Parathyroid adenoma (tissue), 2 donors: ENCODE data around the gene MBL2.

Source experiments
- H2AFZ ChIP-seq: fragments of 300-600 bp; sonication (generic); one replicate; pipeline ENCODE4 v1.7.0; 2017; ENCODE audit warnings: antibody characterized with exemption, mild to moderate bottlenecking
- H3K27ac ChIP-seq: fragments of 300-600 bp; sonication (generic); one replicate; pipeline ENCODE4 v1.7.0; 2017
- H3K27me3 ChIP-seq: fragments of 300-600 bp; sonication (generic); one replicate; pipeline ENCODE4 v1.7.0; 2017; ENCODE audit warnings: low read length; ENCODE audit not compliant: control insufficient read depth, insufficient read depth
- H3K36me3 ChIP-seq: fragments of 300-600 bp; sonication (generic); one replicate; pipeline ENCODE4 v1.7.0; 2017; ENCODE audit warnings: low read length; ENCODE audit not compliant: control insufficient read depth, insufficient read depth
- H3K4me1 ChIP-seq: fragments of 300-600 bp; sonication (generic); one replicate; pipeline ENCODE4 v1.7.0; 2017; ENCODE audit warnings: control low read depth
- H3K4me2 ChIP-seq: fragments of 300-600 bp; sonication (generic); one replicate; pipeline ENCODE4 v1.7.0; 2017; ENCODE audit warnings: low read length
- H3K4me3 ChIP-seq: fragments of 300-600 bp; sonication (generic); one replicate; pipeline ENCODE4 v1.7.0; 2017; ENCODE audit warnings: low read depth, low read length
- H3K79me2 ChIP-seq: fragments of 300-600 bp; sonication (generic); one replicate; pipeline ENCODE4 v1.7.0; 2017; ENCODE audit warnings: control low read depth
- H3K9ac ChIP-seq: fragments of 300-600 bp; sonication (generic); one replicate; pipeline ENCODE4 v1.7.0; 2017; ENCODE audit warnings: mild to moderate bottlenecking
- H3K9me3 ChIP-seq: fragments of 300-600 bp; sonication (generic); one replicate; pipeline ENCODE4 v1.7.0; 2017; ENCODE audit warnings: low read length; ENCODE audit not compliant: control insufficient read depth
- TF ChIP-seq, protein P1 (sequence below): fragments of 300-600 bp; sonication (generic); IDR thresholded peaks from one replicate; pipeline ENCODE4 v1.7.0; 2017; ENCODE audit warnings: antibody characterized with exemption, mild to moderate bottlenecking
- donor health status: primary hyperparathyroidism.

The MBL2 gene

GRCh38 chr10:52772623-52773022 lies at the start of gene MBL2:
TSS of gene MBL2 (minus strand) at chr10:52772784. CDS start at chr10:52771635, 1,149 bp downstream.
- H3K4me2 ChIP-seq: no peak within 1 kb of the TSS
- H3K4me1 ChIP-seq: no peaks in the 10 kb centered on the region
- H3K36me3 ChIP-seq: no peaks in the 10 kb centered on the region
- H3K27ac ChIP-seq: no peak within 1 kb of the TSS
- TF ChIP-seq, protein P1, sequence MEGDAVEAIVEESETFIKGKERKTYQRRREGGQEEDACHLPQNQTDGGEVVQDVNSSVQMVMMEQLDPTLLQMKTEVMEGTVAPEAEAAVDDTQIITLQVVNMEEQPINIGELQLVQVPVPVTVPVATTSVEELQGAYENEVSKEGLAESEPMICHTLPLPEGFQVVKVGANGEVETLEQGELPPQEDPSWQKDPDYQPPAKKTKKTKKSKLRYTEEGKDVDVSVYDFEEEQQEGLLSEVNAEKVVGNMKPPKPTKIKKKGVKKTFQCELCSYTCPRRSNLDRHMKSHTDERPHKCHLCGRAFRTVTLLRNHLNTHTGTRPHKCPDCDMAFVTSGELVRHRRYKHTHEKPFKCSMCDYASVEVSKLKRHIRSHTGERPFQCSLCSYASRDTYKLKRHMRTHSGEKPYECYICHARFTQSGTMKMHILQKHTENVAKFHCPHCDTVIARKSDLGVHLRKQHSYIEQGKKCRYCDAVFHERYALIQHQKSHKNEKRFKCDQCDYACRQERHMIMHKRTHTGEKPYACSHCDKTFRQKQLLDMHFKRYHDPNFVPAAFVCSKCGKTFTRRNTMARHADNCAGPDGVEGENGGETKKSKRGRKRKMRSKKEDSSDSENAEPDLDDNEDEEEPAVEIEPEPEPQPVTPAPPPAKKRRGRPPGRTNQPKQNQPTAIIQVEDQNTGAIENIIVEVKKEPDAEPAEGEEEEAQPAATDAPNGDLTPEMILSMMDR: no peak
- H3K9ac ChIP-seq: no peak within 1 kb of the TSS
- H3K4me3 ChIP-seq: no peak within 1 kb of the TSS
- no peaks in the 10 kb centered on the region for H3K27me3 ChIP-seq
- no peak within 1 kb of the TSS for H2AFZ ChIP-seq
- H3K9me3 ChIP-seq: no peaks in the 10 kb centered on the region
- H3K79me2 ChIP-seq: no peaks in the 10 kb centered on the region

DNA sequence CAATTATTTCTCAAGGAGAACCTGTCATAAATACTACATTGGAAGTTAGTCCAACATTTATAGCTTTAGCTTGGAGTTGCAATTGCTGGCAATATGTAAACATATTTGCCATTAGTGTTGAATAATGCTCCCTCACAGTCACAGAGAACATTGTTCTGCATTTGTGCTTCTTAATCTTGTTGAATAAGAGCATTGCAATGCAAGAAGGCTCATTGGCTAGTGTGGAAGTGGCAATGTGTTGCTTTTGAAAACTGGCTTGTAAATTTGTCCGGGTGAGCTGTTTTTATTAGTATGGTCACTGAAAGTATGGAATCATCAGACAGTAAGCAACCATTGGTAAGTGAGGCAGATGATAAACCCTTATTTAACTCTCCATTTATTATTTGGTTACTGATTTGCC lies 47.7 kb upstream of the MBL2 start:
- H3K4me2 ChIP-seq: no peak overlapping the region
- no peaks in the 10 kb centered on the region for H3K9me3 ChIP-seq
- no peaks in the 10 kb centered on the region for H3K27me3 ChIP-seq
- H3K4me3 ChIP-seq: no peak overlapping the region
- no peak overlapping the region for H3K27ac ChIP-seq
- no peaks in the 10 kb centered on the region for H3K79me2 ChIP-seq
- peaks cover 10% of the 10 kb centered on the region for H3K4me1 ChIP-seq
- TF ChIP-seq, protein P1: no peak
- H2AFZ ChIP-seq: peak overlapping the region; percentile 60
- H3K9ac ChIP-seq: no peak overlapping the region
- no peaks in the 10 kb centered on the region for H3K36me3 ChIP-seq

- Histone ChIP-seq H2AFZ (peak overlapping the region; percentile 60), H3K79me2 (no peaks in the 10 kb centered on the region), H3K4me3 (no peak overlapping the region), H3K27ac (no peak overlapping the region), H3K9me3 (no peaks in the 10 kb centered on the region), H3K36me3 (no peaks in the 10 kb centered on the region), H3K4me2 (no peak overlapping the region), H3K4me1 (peaks cover 10% of the 10 kb centered on the region), H3K27me3 (no peaks in the 10 kb centered on the region), H3K9ac (no peak overlapping the region)
- TF ChIP-seq, protein P1: peak; percentile 63
These were observed 45.4 kb upstream of the MBL2 start for GRCh38 chr10:52818019-52818418.

DNA sequence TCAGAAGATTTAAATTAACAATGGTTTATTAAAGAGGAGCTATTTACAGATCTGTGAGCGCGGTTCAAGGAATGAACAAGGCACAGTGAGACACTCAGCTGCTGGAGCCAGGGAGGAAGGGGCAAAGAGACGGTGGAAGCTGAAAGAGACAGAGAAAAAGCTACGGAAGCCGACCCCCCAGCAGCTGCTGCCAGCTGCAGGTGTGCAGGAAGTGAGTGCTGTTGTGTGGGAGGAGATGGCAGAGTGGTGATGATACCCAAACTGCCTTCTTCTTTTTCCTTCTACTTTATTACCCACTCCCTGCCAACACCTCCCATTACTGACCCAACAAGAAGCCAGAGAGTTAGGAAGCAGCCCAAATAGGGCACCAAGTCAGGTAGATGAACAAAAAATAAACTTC lies 41.9 kb upstream of the MBL2 start:
- no peak overlapping the region for H2AFZ ChIP-seq
- peaks cover 4% of the 10 kb centered on the region for H3K4me1 ChIP-seq
- no peak overlapping the region for H3K4me2 ChIP-seq
- H3K36me3 ChIP-seq: no peaks in the 10 kb centered on the region
- H3K9me3 ChIP-seq: no peaks in the 10 kb centered on the region
- no peaks in the 10 kb centered on the region for H3K27me3 ChIP-seq
- H3K79me2 ChIP-seq: no peaks in the 10 kb centered on the region
- no peak overlapping the region for H3K4me3 ChIP-seq
- TF ChIP-seq, protein P1: no peak
- H3K27ac ChIP-seq: no peak overlapping the region
- H3K9ac ChIP-seq: no peak overlapping the region

DNA sequence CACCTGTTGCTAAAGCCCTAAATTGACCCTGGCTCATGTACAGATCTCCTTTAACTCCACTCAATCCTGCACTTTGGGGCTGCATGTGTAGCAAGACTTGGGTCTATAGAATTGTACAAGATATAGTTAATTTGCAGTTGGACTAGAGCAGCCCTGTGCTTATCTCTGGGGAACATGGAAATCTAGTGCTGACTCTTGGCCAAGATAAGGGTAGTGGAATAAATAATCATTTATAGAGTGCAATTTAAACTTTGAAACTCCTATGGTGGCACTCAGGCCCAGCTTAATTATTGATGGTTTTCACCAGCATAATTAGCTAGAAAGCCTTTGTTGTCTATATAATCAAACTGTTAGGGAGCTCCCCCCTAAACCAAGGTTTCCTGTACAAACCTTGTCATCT lies 39.2 kb upstream of the MBL2 start:
- no peak overlapping the region for H3K27ac ChIP-seq
- H3K4me1 ChIP-seq: no peaks in the 10 kb centered on the region
- no peak overlapping the region for H3K4me2 ChIP-seq
- H3K36me3 ChIP-seq: no peaks in the 10 kb centered on the region
- TF ChIP-seq, protein P1: no peak
- H2AFZ ChIP-seq: no peak overlapping the region
- H3K9ac ChIP-seq: no peak overlapping the region
- H3K27me3 ChIP-seq: no peaks in the 10 kb centered on the region
- no peak overlapping the region for H3K4me3 ChIP-seq
- no peaks in the 10 kb centered on the region for H3K79me2 ChIP-seq
- H3K9me3 ChIP-seq: no peaks in the 10 kb centered on the region
